ENCODE data around the gene RIBC2.
"Not testable (repeated sequence)": the region's sequence is repeated elsewhere in the genome, so short reads cannot be mapped to it uniquely, and the experiment has no call there.

Gene RIBC2

GRCh38 chr22:45462034-45462655 is 48.7 kb downstream of the RIBC2 start:
- ChIA-PET CTCF (interaction anchor here (1.0 to 1.3 kb wide), 2 partner anchors 9 to 20 kb away, joined by 3 read pairs; no protein-coding TSS in a partner anchor), POLR2A (no interaction called here)
- no peak overlapping the region for H3K4me3 ChIP-seq (ENCODE audit: low read depth, low read length)
- TF ChIP-seq CTCF (IDR thresholded peaks at IDR 0.05; ENCODE audit: insufficient read depth, low read length, missing control alignments): no peak
- no peak for DNase-seq (ENCODE audit: low read depth, low spot score)

GRCh38 chr22:45463691-45464090 is 50.2 kb downstream of the RIBC2 start:
- H3K4me3 ChIP-seq (ENCODE audit: low read depth, low read length); CTCF ChIA-PET; DNase-seq (ENCODE audit: low read depth, low spot score); POLR2A ChIA-PET: not testable (repeated sequence)

- CTCF ChIA-PET: no interaction called here
- no peak for DNase-seq (ENCODE audit: low read depth, low spot score)
- H3K4me3 ChIP-seq (ENCODE audit: low read depth, low read length): no peak overlapping the region
- no peak for TF ChIP-seq CTCF (IDR thresholded peaks at IDR 0.05; ENCODE audit: insufficient read depth, low read length, missing control alignments)
- POLR2A ChIA-PET: no interaction called here
Observed at GRCh38 chr22:45465633-45466032, 52.1 kb downstream of the RIBC2 start.

GRCh38 chr22:45468872-45469271 is 55.4 kb downstream of the RIBC2 start:
- no peak overlapping the region for H3K4me3 ChIP-seq (ENCODE audit: low read depth, low read length)
- TF ChIP-seq CTCF (IDR thresholded peaks at IDR 0.05; ENCODE audit: insufficient read depth, low read length, missing control alignments): no peak
- ChIA-PET POLR2A (no interaction called here), CTCF (interaction anchor here (1.4 to 2.0 kb wide), 5 partner anchors 14 to 83 kb away, joined by 3 to 4 read pairs (median 3); no protein-coding TSS in a partner anchor)
- DNase-seq (ENCODE audit: low read depth, low spot score): no peak

- H3K4me3 ChIP-seq (ENCODE audit: low read depth, low read length): no peak overlapping the region
- no peak for DNase-seq (ENCODE audit: low read depth, low spot score)
- ChIA-PET CTCF (interaction anchor here (0.7 to 2.0 kb wide), 9 partner anchors 13 to 83 kb away, joined by 3 to 5 read pairs (median 4); no protein-coding TSS in a partner anchor), POLR2A (interaction anchor here (0.7 kb wide), 1 partner anchor 27 kb away, joined by 3 read pairs; no protein-coding TSS in a partner anchor)
- no peak for TF ChIP-seq CTCF (IDR thresholded peaks at IDR 0.05; ENCODE audit: insufficient read depth, low read length, missing control alignments)
Observed at GRCh38 chr22:45469281-45470073, 56.0 kb downstream of the RIBC2 start.

- TF ChIP-seq CTCF (IDR thresholded peaks at IDR 0.05; ENCODE audit: insufficient read depth, low read length, missing control alignments): no peak
- ChIA-PET POLR2A (interaction anchor here (1.0 kb wide), 1 partner anchor 18 kb away, joined by 3 read pairs; no protein-coding TSS in a partner anchor), CTCF (interaction anchor here (0.8 to 1.5 kb wide), 4 partner anchors 21 to 82 kb away, joined by 3 to 5 read pairs (median 4); no protein-coding TSS in a partner anchor)
- no peak for DNase-seq (ENCODE audit: low read depth, low spot score)
- no peak overlapping the region for H3K4me3 ChIP-seq (ENCODE audit: low read depth, low read length)
Observed at GRCh38 chr22:45470871-45471270, 57.4 kb downstream of the RIBC2 start.
